HUES48 (cell line): ENCODE results near the gene KIF18B.
A peak's percentile ranks its signal among the peaks of the same experiment; 100 is the strongest.

ENCODE experiments used
- H3K27ac ChIP-seq: one replicate; pipeline ENCODE4 v1.7.0; 2013; ENCODE audit warnings: low read depth, low read length, inconsistent platforms
- H3K27me3 ChIP-seq: 2 replicates; pipeline ENCODE4 v1.6.1; 2013; ENCODE audit warnings: mild to moderate bottlenecking, low read length; ENCODE audit not compliant: control insufficient read depth, insufficient read depth
- H3K36me3 ChIP-seq: 2 replicates; pipeline ENCODE4 v1.6.1; 2013; ENCODE audit warnings: low read length; ENCODE audit not compliant: control insufficient read depth, insufficient read depth
- H3K4me1 ChIP-seq: 2 replicates; pipeline ENCODE4 v1.6.1; 2013; ENCODE audit warnings: mild to moderate bottlenecking, low read length; ENCODE audit not compliant: control insufficient read depth, insufficient read depth
- H3K4me3 ChIP-seq: 2 replicates; pipeline ENCODE4 v1.5.1; 2013; ENCODE audit warnings: mild to moderate bottlenecking, low read depth, low read length
- H3K9ac ChIP-seq: 2 replicates; pipeline ENCODE4 v1.6.1; 2013; ENCODE audit warnings: mild to moderate bottlenecking, low read depth, low read length, moderate library complexity
- H3K9me3 ChIP-seq: 2 replicates; pipeline ENCODE4 v1.6.1; 2013; ENCODE audit warnings: low read length; ENCODE audit not compliant: control insufficient read depth, insufficient read depth

KIF18B gene

DNA sequence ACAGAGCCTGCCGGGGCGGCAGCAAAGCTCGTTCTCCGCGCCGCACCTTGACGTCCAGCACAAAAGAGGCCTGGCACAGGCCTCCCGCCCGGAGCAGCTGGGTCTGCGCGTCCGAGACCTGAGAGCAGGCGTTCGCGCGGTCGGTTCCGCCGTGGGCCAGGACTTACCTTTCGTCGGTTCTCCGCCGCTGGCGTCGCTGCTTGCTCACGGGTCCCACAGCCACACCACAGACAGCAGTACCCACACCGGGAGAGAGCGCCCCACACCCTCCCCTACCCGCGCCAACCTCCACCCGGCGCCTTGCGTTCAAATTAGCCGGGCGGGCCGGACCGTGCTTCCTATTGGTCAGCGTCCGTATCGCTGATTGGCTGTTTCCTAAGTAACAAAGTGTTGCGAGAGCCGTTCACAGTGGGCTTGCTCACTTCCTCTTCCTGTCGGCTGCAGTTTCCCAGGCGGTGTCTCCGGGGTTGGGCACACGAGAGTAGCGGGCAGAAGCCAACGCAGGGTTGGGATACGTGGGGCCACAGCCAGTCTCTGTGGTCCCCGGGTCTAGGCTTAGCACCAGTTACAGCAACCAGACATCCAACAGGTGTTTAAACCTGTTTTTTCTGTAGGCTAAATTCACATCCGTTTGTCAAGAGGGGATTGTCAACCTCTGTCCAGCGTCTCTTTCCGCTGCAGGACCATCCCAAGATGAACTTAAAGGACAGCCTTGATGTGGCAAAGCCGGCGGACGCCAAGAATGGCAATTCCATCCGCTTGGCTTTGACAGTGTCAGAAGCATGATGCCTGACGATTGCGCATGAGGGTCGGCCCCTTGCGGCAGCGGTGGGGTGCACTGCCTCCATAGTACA lies at the start of gene KIF18B:
Gene KIF18B, minus strand, starts transcription at position 313 of the 854 bp plus-strand sequence. CDS start 11,429 bp downstream, outside the sequence.
- Histone ChIP-seq H3K27me3 (no peaks in the 10 kb centered on the region), H3K27ac (peak within 1 kb of the TSS; percentile 85), H3K4me1 (0 out of 2 replicates have a peak, but pooled peaks cover 2% of the 10 kb centered on the region), H3K9ac (peak within 1 kb of the TSS; percentile 80), H3K36me3 (peaks cover 26% of the 10 kb centered on the region), H3K4me3 (peak within 1 kb of the TSS; percentile 87), H3K9me3 (no peaks in the 10 kb centered on the region)

DNA sequence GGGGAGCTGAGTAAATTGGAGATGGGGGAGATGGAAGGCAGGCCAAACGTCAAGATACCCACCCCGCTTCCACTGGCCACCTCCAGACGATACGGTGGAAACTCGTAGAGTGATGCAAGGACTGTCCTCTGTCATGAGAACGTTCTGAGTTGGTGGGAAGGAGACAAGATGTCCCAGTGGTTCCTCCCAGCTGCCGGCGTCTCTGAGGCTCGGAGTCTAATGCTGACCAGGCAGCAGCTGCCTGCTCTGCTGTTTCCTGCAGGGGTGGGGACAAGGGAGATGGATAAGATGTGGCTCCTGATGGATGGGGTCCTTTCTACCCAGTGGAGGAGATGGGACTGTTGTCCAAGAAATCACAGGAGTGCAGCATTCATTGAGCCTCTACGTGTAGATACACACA lies 48.7 kb upstream of the KIF18B start:
- Histone ChIP-seq H3K9me3 (no peaks in the 10 kb centered on the region), H3K27ac (no peak overlapping the region), H3K4me1 (no peaks in the 10 kb centered on the region), H3K9ac (no peak overlapping the region), H3K27me3 (0 out of 2 replicates have a peak, but pooled peaks cover 2% of the 10 kb centered on the region), H3K4me3 (no peak overlapping the region), H3K36me3 (no peaks in the 10 kb centered on the region)

DNA sequence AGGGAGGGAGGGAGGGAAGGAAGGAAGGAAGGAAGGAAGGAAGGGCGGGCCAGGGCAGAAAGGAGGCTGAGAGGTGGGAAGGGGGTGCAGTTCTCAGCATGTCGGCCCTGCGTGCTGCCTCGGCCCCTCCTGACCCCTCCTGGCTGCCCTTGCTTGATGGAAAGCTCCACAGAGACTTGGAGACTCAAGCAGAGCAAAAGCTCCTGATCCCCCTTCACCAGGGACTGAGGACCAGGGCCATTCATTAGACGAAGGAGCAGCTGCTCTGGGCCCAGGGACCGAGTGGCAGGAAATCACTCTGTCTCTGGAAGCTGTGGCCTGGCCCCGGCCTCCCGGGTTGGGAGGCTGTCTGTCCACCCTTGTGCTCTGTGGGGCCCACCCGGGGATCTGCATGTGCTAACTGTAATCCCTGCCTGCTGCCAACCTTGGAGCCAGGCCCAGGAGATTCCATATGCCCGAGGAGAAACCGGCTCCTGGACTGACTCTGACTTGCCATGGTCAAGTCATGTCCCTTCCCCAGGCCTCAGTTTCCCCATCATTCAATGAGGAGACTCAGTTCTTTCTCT lies 47.9 kb upstream of the KIF18B start:
- H3K4me1 ChIP-seq, result no peaks in the 10 kb centered on the region
- H3K27me3 ChIP-seq, result 0 out of 2 replicates have a peak, but pooled peaks cover 2% of the 10 kb centered on the region
- H3K36me3 ChIP-seq, result no peaks in the 10 kb centered on the region
- no peak overlapping the region for H3K4me3 ChIP-seq
- H3K27ac ChIP-seq, result no peak overlapping the region
- H3K9me3 ChIP-seq, result no peaks in the 10 kb centered on the region
- no peak overlapping the region for H3K9ac ChIP-seq

DNA sequence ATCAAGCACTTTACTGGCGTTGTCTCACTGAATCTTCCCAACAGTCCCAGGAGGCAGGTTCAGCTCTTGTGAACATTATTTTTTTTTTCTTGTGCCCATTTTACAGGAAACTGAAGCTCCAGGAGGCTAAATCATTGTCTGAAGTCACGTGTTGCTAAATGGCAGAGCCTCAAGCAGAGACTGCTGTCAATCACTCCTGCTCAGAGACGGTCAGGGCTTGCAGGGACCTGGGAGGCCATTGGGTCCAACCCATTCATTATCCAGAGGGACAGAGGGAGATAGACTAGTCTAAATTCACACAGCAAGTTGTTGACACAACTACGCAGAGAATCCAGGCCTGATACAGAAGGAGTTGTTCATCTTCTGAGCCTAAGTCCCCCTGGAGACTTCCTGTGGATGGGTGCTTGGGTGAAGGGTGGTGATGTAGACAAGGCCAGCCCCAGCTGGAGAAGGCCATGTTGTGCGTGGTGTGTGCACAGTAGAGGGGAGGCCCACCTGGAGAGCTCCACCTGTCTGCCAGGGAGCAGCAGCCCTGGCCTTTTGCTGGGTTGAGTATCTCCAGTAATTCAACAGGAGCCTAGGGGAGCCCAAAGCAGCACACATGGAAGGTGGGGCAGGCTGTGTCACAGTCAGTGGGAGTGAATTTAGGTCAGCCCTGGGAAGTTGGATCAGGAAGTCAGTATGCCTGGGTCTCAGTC lies 44.8 kb upstream of the KIF18B start:
- Histone ChIP-seq H3K9me3 (no peaks in the 10 kb centered on the region), H3K4me1 (peaks cover 4% of the 10 kb centered on the region; the same call in 1 of the 2 replicates), H3K4me3 (no peak overlapping the region), H3K27ac (no peak overlapping the region), H3K36me3 (no peaks in the 10 kb centered on the region), H3K27me3 (0 out of 2 replicates have a peak, but pooled peaks cover 2% of the 10 kb centered on the region), H3K9ac (no peak overlapping the region)

DNA sequence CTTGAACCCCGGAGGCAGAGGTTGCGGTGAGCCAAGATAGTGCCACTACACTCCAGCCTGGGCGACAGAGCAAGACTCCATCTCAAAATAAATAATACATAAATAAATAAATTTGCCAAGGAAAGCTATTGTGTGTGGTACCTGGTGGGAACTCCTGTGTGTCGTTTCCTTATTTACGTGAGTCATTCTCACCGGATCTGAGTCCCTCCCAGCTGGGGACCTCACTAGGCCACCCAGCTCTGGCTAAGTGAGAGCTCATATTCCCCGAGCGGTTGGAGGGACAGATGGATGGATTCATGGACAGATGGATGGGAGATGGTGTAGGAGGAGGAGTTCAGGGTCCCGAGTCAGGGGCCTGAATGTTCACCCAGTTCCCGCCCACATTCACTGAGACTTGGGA lies 43.4 kb upstream of the KIF18B start:
- Histone ChIP-seq H3K9me3 (no peaks in the 10 kb centered on the region), H3K27ac (no peak overlapping the region), H3K36me3 (no peaks in the 10 kb centered on the region), H3K4me1 (peaks cover 8% of the 10 kb centered on the region; the same call in 1 of the 2 replicates), H3K4me3 (no peak overlapping the region), H3K27me3 (peaks cover 8% of the 10 kb centered on the region), H3K9ac (no peak overlapping the region)

DNA sequence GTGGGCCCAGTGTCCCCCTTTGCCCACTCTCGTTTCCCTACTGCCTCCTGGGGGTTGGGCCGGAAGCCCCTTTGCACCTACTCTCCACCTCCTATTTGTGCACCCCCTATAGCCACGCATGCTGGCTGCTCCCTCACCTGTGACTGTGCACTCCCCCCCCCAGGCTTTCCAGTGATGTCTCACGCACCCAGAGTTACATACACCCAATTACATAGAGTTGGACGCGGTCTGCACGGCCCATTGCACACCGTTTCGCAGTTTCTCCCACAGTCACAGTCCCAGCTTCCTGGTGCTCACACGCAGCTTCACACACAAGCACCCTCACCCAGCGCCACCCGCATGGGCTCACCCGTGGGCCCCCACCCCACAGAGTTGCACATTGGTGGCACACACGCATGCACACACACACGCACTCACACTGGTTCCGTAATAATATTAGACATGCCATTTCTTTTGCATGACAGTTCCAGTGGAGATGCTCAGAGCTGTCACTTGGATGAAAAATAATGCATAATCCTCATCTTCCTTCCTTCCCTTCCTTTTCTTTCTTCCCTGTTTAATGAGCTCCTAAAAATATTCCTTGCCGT lies 42.1 kb upstream of the KIF18B start:
- peaks cover 8% of the 10 kb centered on the region; the same call in 1 of the 2 replicates for H3K4me1 ChIP-seq
- no peak overlapping the region for H3K27ac ChIP-seq
- no peak overlapping the region for H3K9ac ChIP-seq
- H3K27me3 ChIP-seq, result peaks cover 8% of the 10 kb centered on the region
- no peak overlapping the region for H3K4me3 ChIP-seq
- H3K9me3 ChIP-seq, result no peaks in the 10 kb centered on the region
- H3K36me3 ChIP-seq, result no peaks in the 10 kb centered on the region

DNA sequence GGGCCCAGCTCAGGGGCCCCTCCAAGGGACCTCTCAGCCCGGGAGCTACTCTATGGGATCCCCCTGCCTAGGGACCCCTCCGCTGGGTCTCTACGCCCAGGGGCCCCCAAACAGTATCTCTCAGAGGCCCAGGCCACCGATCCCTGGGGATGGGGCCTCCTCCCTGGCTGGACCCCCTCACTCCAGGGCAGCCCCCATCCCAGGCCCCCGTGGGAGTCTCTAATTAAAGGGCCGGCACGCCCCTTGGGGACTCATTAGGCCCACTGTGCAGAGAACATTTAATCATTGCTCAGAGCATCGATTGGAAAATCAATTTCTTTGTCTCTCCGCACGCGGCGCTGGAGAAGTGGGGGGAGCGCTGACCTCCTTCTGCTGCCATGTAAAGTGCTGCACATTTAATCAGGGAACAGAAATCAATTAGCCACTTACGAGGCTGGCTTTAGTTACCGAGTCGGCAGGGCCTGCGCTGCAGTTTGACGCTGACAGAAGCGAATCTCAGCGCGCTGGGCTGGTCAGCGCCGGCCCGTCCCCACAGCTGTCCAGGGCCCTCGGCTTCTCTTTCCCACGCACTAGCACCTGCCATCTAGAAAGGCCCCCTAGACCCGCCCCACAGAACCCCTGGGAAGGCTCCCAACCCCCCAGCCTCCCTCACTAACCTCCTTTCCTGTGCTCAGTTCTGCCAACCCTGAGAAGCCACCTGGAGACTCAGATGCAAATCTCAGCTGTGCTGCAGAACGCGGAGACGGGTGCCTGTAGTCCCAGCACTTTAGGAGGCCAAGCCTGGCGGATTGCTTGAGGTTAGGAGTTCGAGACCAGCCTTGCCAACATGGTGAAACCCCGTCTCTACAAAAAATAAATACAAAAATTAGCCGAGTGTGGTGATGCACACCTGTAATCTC lies 40.7 kb upstream of the KIF18B start:
- Histone ChIP-seq H3K27me3 (peaks cover 8% of the 10 kb centered on the region), H3K4me1 (peaks cover 8% of the 10 kb centered on the region; the same call in 1 of the 2 replicates), H3K9ac (no peak overlapping the region), H3K36me3 (no peaks in the 10 kb centered on the region), H3K4me3 (0 out of 2 replicates have a peak overlapping the region, but pooled peaks have one; percentile 42), H3K27ac (peak overlapping the region; percentile 62), H3K9me3 (no peaks in the 10 kb centered on the region)

DNA sequence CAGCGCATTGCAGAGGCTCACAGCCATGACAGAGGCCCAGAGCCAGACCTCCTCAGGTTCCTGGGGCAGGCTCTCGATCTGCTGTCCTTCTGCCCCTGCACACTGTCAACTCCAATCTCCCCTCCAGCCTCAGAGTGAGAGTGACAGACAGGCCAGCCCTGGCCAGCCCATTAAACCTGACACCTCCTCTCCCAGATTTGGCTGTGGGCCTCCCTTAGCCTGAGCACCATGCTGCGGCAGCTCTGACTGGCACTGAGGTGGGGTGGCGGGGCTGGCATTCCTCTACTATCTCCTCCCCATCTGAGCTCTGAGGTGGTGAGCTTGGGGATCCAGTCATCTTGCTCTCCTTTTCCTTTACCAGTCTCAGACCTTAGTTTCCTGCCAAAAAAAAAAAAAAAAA lies 36.0 kb upstream of the KIF18B start:
- H3K4me1 ChIP-seq, result peaks cover 8% of the 10 kb centered on the region; the same call in 1 of the 2 replicates
- no peak overlapping the region for H3K27ac ChIP-seq
- H3K9ac ChIP-seq, result no peak overlapping the region
- H3K36me3 ChIP-seq, result no peaks in the 10 kb centered on the region
- peaks cover 8% of the 10 kb centered on the region for H3K27me3 ChIP-seq
- H3K4me3 ChIP-seq, result no peak overlapping the region
- H3K9me3 ChIP-seq, result no peaks in the 10 kb centered on the region

DNA sequence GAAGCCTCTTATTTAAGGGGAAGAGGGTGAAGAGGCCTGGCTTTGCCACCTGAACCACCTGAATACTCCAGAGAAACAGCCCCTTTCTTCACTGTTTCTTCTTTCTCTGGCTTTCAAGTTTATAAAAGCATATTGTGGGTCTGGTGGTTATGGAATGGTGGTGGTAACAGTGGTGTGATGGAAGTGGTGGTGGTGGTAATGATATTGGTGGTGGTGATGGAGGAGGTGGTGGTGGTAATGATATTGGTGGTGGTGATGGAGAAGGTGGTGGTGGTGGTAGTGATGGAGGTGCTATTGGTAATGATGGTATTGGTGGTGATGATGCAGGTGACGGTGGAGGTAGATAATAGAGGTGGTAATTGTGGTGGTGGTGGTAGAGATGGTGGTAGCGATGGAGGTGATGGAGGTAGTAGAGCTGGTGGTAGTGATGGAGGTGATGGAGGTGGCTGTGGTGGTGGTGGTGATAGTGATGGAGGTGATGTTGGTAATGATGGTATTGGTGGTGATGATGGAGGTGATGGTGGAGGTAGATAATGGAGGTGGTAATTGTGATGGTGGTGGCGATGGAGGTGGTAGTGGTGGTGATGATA lies 34.6 kb upstream of the KIF18B start:
- Histone ChIP-seq H3K27ac (no peak overlapping the region), H3K27me3 (peaks cover 8% of the 10 kb centered on the region), H3K9me3 (no peaks in the 10 kb centered on the region), H3K9ac (no peak overlapping the region), H3K36me3 (no peaks in the 10 kb centered on the region), H3K4me1 (peaks cover 7% of the 10 kb centered on the region), H3K4me3 (no peak overlapping the region)
